Brain microvascular endothelial cell (primary cell): ENCODE measurements around the gene PRR33.

Experiments used
- DNase-seq: peaks from one replicate; pipeline ENCODE4 v3.0.0-alpha.2; 2020
- H3K27ac ChIP-seq: fragments of 250-450 bp; sonication (Bioruptor Pico); 2 replicates; pipeline ENCODE4 v1.5.1; 2020; ENCODE audit warnings: mild to moderate bottlenecking, moderate library complexity
- H3K27me3 ChIP-seq: fragments of 250-450 bp; sonication (Bioruptor Pico); replicated peaks from 2 replicates; pipeline ENCODE4 v1.5.1; 2020; ENCODE audit warnings: mild to moderate bottlenecking
- H3K36me3 ChIP-seq: fragments of 250-450 bp; sonication (Bioruptor Pico); replicated peaks from 2 replicates; pipeline ENCODE4 v1.5.1; 2020; ENCODE audit warnings: mild to moderate bottlenecking
- H3K4me3 ChIP-seq: 2 replicates; pipeline ENCODE4 v1.5.1; 2011; ENCODE audit warnings: low read depth, mild to moderate bottlenecking, control low read depth, low read length, moderate library complexity
- in situ Hi-C: cut with HindIII; loops from 2 replicates; pipeline ENCODE4 v1.10.0; 2017; ENCODE audit warnings: low sequenced_read_pairs, low pct_ligation_motif_present
- TF ChIP-seq, protein P1 (sequence below): IDR thresholded peaks from 2 replicates; pipeline ENCODE4 v1.5.1; 2011; ENCODE audit warnings: low read depth, mild to moderate bottlenecking, moderate library complexity, low read length, control low read depth, inconsistent platforms; ENCODE audit errors: missing control alignments

The PRR33 gene

DNA sequence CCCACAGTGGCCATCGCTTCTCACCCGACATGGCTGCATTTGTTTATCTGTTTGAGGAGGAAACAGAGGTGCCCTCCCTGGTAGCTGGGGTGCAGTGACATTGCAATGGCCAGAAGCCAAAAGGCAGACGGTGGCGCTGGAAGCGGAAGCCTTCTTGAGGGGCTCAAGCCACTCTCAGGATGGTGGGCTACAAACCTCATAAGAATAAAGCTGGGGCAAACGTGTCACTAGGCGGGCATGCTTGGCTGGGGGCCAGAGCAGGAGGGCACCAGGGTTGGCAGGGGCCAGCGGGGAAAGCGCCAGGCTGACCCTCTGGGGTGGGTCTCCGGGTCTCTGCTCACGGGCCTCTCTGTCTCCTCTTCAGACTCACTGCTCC is 40.4 kb upstream of the PRR33 start:
- Histone ChIP-seq H3K27ac (no peak overlapping the region), H3K27me3 (no peaks in the 10 kb centered on the region), H3K4me3 (no peak overlapping the region), H3K36me3 (no peaks in the 10 kb centered on the region)
- in situ Hi-C loops = no loop called here
- DNase-seq = no peak
- TF ChIP-seq, protein P1, sequence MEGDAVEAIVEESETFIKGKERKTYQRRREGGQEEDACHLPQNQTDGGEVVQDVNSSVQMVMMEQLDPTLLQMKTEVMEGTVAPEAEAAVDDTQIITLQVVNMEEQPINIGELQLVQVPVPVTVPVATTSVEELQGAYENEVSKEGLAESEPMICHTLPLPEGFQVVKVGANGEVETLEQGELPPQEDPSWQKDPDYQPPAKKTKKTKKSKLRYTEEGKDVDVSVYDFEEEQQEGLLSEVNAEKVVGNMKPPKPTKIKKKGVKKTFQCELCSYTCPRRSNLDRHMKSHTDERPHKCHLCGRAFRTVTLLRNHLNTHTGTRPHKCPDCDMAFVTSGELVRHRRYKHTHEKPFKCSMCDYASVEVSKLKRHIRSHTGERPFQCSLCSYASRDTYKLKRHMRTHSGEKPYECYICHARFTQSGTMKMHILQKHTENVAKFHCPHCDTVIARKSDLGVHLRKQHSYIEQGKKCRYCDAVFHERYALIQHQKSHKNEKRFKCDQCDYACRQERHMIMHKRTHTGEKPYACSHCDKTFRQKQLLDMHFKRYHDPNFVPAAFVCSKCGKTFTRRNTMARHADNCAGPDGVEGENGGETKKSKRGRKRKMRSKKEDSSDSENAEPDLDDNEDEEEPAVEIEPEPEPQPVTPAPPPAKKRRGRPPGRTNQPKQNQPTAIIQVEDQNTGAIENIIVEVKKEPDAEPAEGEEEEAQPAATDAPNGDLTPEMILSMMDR = no peak

DNA sequence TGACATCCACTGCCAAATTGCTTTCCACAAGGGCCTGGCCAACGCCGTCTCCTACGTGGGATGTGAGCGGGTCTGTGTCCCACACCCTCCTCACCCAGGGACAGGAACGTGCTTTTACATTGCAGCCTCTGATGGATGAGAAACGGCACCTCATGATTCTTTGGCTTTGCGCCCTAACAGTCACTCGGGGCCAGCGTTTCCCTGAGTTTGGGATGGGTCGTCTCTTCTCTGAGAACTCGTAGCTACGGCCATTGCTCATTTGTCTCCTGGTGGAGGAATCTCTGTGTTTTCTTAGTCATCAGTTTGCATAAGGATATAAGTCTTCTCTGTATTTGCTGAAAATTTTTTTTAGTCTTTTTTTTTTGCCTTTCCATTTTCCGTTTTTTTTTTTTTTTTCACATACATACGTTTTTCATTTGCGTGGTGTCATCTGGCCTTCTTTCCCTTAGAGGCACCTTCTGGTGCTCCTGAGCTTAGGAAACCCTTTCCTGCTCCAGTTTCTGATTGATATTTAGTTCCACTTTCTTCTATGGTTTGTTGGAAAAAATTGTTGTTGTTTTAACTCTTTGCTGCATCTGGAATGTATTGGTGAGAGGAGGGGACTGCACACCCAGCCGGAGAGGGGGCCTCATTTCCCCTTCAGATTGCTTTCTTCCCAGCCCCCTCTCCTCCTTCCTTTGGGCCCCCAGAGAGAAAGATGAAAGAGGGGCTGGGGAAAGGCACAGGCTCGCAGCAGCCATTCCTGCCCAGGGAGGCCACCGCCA is 39.8 kb upstream of the PRR33 start:
- H3K27ac ChIP-seq = no peak overlapping the region
- no peaks in the 10 kb centered on the region for H3K27me3 ChIP-seq
- H3K4me3 ChIP-seq = no peak overlapping the region
- H3K36me3 ChIP-seq = no peaks in the 10 kb centered on the region
- in situ Hi-C loops = no loop called here
- TF ChIP-seq, protein P1 = no peak
- no peak for DNase-seq

DNA sequence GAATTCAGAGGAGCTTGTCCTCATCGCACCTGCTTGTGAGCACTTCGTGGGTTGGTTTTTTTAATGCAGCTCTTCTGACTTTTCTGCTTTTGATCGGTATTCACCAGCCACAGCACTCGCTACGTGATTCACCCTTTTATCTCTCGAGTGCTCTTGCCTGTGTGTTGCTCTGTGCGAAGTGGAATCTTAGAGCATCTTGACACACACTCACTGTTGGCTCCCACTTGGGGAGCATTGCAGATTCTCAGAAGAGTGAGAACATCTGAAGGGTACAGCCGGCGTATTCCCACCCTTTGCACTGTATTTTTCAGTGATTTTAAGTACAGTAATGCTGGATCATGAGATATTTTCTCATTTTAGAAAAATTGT is 38.8 kb upstream of the PRR33 start:
- in situ Hi-C loops = no loop called here

GRCh38 chr11:1929621-1930461 is 38.1 kb upstream of the PRR33 start:
- H3K4me3 ChIP-seq = no peak overlapping the region
- TF ChIP-seq, protein P1 = no peak

More for the DNA sequence above, 38.8 kb upstream of the PRR33 start:
- TF ChIP-seq, protein P1 = no peak
- Histone ChIP-seq H3K36me3 (no peaks in the 10 kb centered on the region), H3K27ac (no peak overlapping the region), H3K4me3 (no peak overlapping the region), H3K27me3 (no peaks in the 10 kb centered on the region)
- no peak for DNase-seq

GRCh38 chr11:1928891-1929541 is 37.3 kb upstream of the PRR33 start:
- no peaks in the 10 kb centered on the region for H3K27me3 ChIP-seq
- no peak for DNase-seq
- in situ Hi-C loops = no loop called here
- no peaks in the 10 kb centered on the region for H3K36me3 ChIP-seq
- no peak overlapping the region for H3K4me3 ChIP-seq
- H3K27ac ChIP-seq = no peak overlapping the region
- TF ChIP-seq, protein P1 = no peak

More at GRCh38 chr11:1929621-1930461, 38.1 kb upstream of the PRR33 start:
- DNase-seq = no peak
- Histone ChIP-seq H3K27me3 (no peaks in the 10 kb centered on the region), H3K27ac (no peak overlapping the region), H3K36me3 (no peaks in the 10 kb centered on the region)
- in situ Hi-C loops = no loop called here
